IMR-90 (cell line): Measurements from ENCODE around the gene NPSR1. TPM values are rescaled to one million over a fixed set of nuclear protein-coding genes. Genes with fewer than 3 reads are reported as not detected.

Source experiments
- ATAC-seq: fragments of 200-7000 bp; cut with Tn5 transposase; 2 replicates; pipeline ENCODE4 v1.9.1; 2020; ENCODE audit warnings: low read depth, mild to moderate bottlenecking, moderate library complexity
- BruUV-seq: library from RNA; stranded (reverse); fragments of 400-500 nt; replicated peaks from 2 replicates; lab custom pipeline; 2021; lab: Mats Ljungman, UMichigan
- CTCF ChIA-PET: fragments of 300-600 bp; formaldehyde crosslinking; extraction: SDS; loops from one replicate; lab custom pipeline; 2021; ENCODE audit warnings: antibody characterized with exemption; lab: Yijun Ruan, JAX
- POLR2A ChIA-PET: fragments of 300-600 bp; sonication (Branson Sonifier 250); formaldehyde crosslinking; loops from one replicate; lab custom pipeline; 2022; ENCODE audit warnings: antibody characterized with exemption; ENCODE audit not compliant: unreplicated experiment; lab: Charles Lee
- DNase-seq: peaks from one replicate; pipeline ENCODE4 v3.0.0; 2013
- H2AFZ ChIP-seq: replicated peaks from 2 replicates; pipeline ENCODE3; 2013; ENCODE audit warnings: low read length, mild to moderate bottlenecking; ENCODE audit not compliant: poor library complexity
- H2AK5ac ChIP-seq: 2 replicates; pipeline ENCODE4 v1.6.1; 2013; ENCODE audit warnings: low read depth, low read length, inconsistent platforms
- H2AK9ac ChIP-seq: replicated peaks from 2 replicates; pipeline ENCODE3; 2013; ENCODE audit warnings: mild to moderate bottlenecking, low read depth, low read length, moderate library complexity; ENCODE audit not compliant: poor library complexity
- H2BK120ac ChIP-seq: 2 replicates; pipeline ENCODE4 v1.6.1; 2013; ENCODE audit warnings: low read depth, low read length, inconsistent platforms
- H2BK15ac ChIP-seq: 3 replicates; pipeline ENCODE4 v1.6.1; 2013; ENCODE audit warnings: low read depth, low read length, inconsistent platforms
- H2BK20ac ChIP-seq: 2 replicates; pipeline ENCODE4 v1.6.1; 2013; ENCODE audit warnings: low read depth, mild to moderate bottlenecking, inconsistent platforms, low read length, moderate library complexity
- H2BK5ac ChIP-seq: 2 replicates; pipeline ENCODE4 v1.6.1; 2013; ENCODE audit warnings: mild to moderate bottlenecking, low read depth, low read length, inconsistent platforms; ENCODE audit not compliant: poor library complexity, severe bottlenecking
- H3K14ac ChIP-seq: replicated peaks from 2 replicates; pipeline ENCODE4 v1.6.1; 2013; ENCODE audit warnings: low read depth, low read length, inconsistent platforms
- H3K18ac ChIP-seq: 2 replicates; pipeline ENCODE4 v1.6.1; 2013; ENCODE audit warnings: low read depth, low read length, control low read depth
- H3K23ac ChIP-seq: 2 replicates; pipeline ENCODE4 v1.6.1; 2013; ENCODE audit warnings: low read depth, low read length, inconsistent platforms
- H3K27ac ChIP-seq: 2 replicates; pipeline ENCODE4 v1.5.1; 2013; ENCODE audit warnings: mild to moderate bottlenecking, control low read depth, low read length; ENCODE audit not compliant: insufficient read depth
- H3K27me3 ChIP-seq: 2 replicates; pipeline ENCODE4 v1.6.1; 2013; ENCODE audit warnings: low read length; ENCODE audit not compliant: control insufficient read depth, insufficient read depth
- H3K36me3 ChIP-seq: 2 replicates; pipeline ENCODE4 v1.6.1; 2013; ENCODE audit warnings: low read length, mixed read lengths; ENCODE audit not compliant: control insufficient read depth, insufficient read depth
- H3K4ac ChIP-seq: 2 replicates; pipeline ENCODE4 v1.6.1; 2013; ENCODE audit warnings: low read depth, low read length, inconsistent platforms
- H3K4me1 ChIP-seq: 2 replicates; pipeline ENCODE4 v1.6.1; 2013; ENCODE audit warnings: low read length, mixed read lengths; ENCODE audit not compliant: control insufficient read depth, insufficient read depth
- H3K4me2 ChIP-seq: 2 replicates; pipeline ENCODE4 v1.6.1; 2013; ENCODE audit warnings: low read depth, mild to moderate bottlenecking, control low read depth, low read length, moderate library complexity
- H3K4me3 ChIP-seq: 2 replicates; pipeline ENCODE4 v1.5.1; 2013; ENCODE audit warnings: low read depth, mild to moderate bottlenecking, control low read depth, low read length, moderate library complexity; ENCODE audit not compliant: insufficient read depth
- H3K56ac ChIP-seq: 2 replicates; pipeline ENCODE4 v1.6.1; 2013; ENCODE audit warnings: low read length, inconsistent platforms; ENCODE audit not compliant: insufficient read depth; ENCODE audit errors: extremely low read depth
- H3K79me1 ChIP-seq, 2 experiments: 2 replicates each; pipeline ENCODE4 v1.6.1; 2013; ENCODE audit warnings: low read length in 2 of 2, inconsistent platforms in 1 of 2, low read depth in 1 of 2
- H3K9ac ChIP-seq: 2 replicates; pipeline ENCODE4 v1.6.1; 2013; ENCODE audit warnings: low read depth, low read length, control low read depth
- H3K9me1 ChIP-seq: 2 replicates; pipeline ENCODE4 v1.6.1; 2013; ENCODE audit warnings: low read length, inconsistent platforms; ENCODE audit not compliant: insufficient read depth
- H3K9me3 ChIP-seq: 2 replicates; pipeline ENCODE4 v1.6.1; 2013; ENCODE audit warnings: low read length; ENCODE audit not compliant: control insufficient read depth, insufficient read depth
- H4K20me1 ChIP-seq: 2 replicates; pipeline ENCODE4 v1.6.1; 2013; ENCODE audit warnings: low read length, inconsistent platforms; ENCODE audit not compliant: insufficient read depth
- H4K5ac ChIP-seq: 2 replicates; pipeline ENCODE4 v1.6.1; 2013; ENCODE audit warnings: mild to moderate bottlenecking, low read depth, low read length, control low read depth
- H4K8ac ChIP-seq, 2 experiments: 2 replicates each; pipeline ENCODE4 v1.6.1; 2013; ENCODE audit warnings: low read depth in 2 of 2, low read length in 2 of 2, control low read depth in 1 of 2, inconsistent platforms in 1 of 2
- H4K91ac ChIP-seq: 2 replicates; pipeline ENCODE4 v1.6.1; 2013; ENCODE audit warnings: low read depth, low read length, inconsistent platforms; ENCODE audit not compliant: insufficient read depth
- CEBPB ChIP-seq: IDR thresholded peaks from 2 replicates; pipeline ENCODE4 v1.6.1; 2012; ENCODE audit warnings: low read depth, low read length, improper control_type of control experiment
- CHD1 ChIP-seq: IDR thresholded peaks from 2 replicates; pipeline ENCODE4 v1.6.1; 2012; ENCODE audit warnings: low read depth, low read length, improper control_type of control experiment
- FOS ChIP-seq: fragments of 150-350 bp; IDR thresholded peaks from 2 replicates; pipeline ENCODE4 v1.6.1; 2016; ENCODE audit warnings: low read depth, low read length
- NFE2L2 ChIP-seq: fragments of 150-350 bp; IDR thresholded peaks from 2 replicates; pipeline ENCODE4 v1.6.1; 2016; ENCODE audit warnings: low read depth, mild to moderate bottlenecking, low read length
- RAD21 ChIP-seq: IDR thresholded peaks from 2 replicates; pipeline ENCODE4 v1.6.1; 2012; ENCODE audit warnings: low read length, improper control_type of control experiment
- RFX5 ChIP-seq: IDR thresholded peaks from 2 replicates; pipeline ENCODE4 v1.8.0; 2012; ENCODE audit warnings: low read depth, mild to moderate bottlenecking, low read length, moderate library complexity
- WGBS, 2 experiments: methylation state at CpG; one replicate each; pipeline versions ENCODE4 v1.1.5 to v1.1.7; 2013; ENCODE audit warnings: missing lambda C conversion rate in 2 of 2; ENCODE audit not compliant: insufficient read length in 1 of 2; ENCODE audit errors: extremely low coverage in 2 of 2; 5-methylcytosine and 5-hydroxymethylcytosine counted together
- dilution Hi-C: fragments of 300-500 bp; cut with HindIII; formaldehyde crosslinking; loops from one replicate; pipeline ENCODE4 v1.14.3; 2018; ENCODE audit warnings: low sequenced_read_pairs; ENCODE audit not compliant: unreplicated experiment
- in situ Hi-C: fragments of 300-500 bp; cut with MboI; formaldehyde crosslinking; loops from 3 replicates; pipeline ENCODE4 v1.14.3; 2019; ENCODE audit warnings: low sequenced_read_pairs, inconsistent platforms, mixed read lengths
- intact Hi-C: fragments of 100-400 bp; cut with micrococcal nuclease; formaldehyde crosslinking; loops from 2 replicates; pipeline ENCODE4 v1.10.0; 2022
- polyA plus RNA-seq, 3 experiments: library from polyadenylated mRNA; depleted of rRNA; stranded (reverse); fragments of >200 nt; gene quantifications; 2 replicates each; pipeline ENCODE4 v1.2.3, GENCODE V29; 2012; ENCODE audit warnings: low replicate concordance in 1 of 3
- total RNA-seq: library from RNA; depleted of rRNA; stranded (reverse); fragments of >200 nt; gene quantifications from 2 replicates; pipeline ENCODE4 v1.2.3, GENCODE V29; 2012
- TF ChIP-seq, protein P1 (sequence below): fragments of 150-350 bp; IDR thresholded peaks from 2 replicates; pipeline ENCODE4 v1.6.1; 2016; ENCODE audit warnings: low read depth, mild to moderate bottlenecking, low read length, moderate library complexity, borderline replicate concordance
- TF ChIP-seq, protein P2 (sequence below): conservative IDR thresholded peaks from 2 replicates; pipeline ENCODE4 v1.5.1; 2012; ENCODE audit warnings: mild to moderate bottlenecking, low read depth, low read length, improper control_type of control experiment
- TF ChIP-seq, protein P3 (sequence below): fragments of 150-350 bp; IDR thresholded peaks from 2 replicates; pipeline ENCODE4 v1.6.1; 2017; ENCODE audit warnings: mild to moderate bottlenecking, antibody characterized with exemption, low read length, low read depth

Gene NPSR1
- total and polyA plus RNA-seq, 2 of the 4 experiments (the other 2 are of a cell fraction): not detected

DNA sequence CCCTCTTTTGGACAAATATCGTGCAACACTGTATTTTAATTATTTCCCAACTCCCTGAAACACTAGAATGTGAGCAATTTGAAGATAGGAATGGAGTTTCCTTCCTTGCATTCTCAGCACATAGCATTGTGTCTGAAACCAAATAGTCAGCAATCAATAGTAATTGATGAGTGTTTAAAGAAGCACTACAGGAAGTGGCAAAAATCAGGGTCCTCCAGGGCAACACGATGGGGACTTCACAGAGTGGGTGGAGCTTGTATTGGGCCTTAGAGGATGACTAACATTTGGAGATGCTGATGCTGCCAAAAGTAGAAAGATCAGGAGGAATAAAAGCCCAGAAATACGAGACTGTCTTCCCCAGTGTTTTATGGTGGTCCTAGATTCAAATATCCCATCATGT is 94.9 kb downstream of the NPSR1 start (continued):
- TF ChIP-seq, protein P1, sequence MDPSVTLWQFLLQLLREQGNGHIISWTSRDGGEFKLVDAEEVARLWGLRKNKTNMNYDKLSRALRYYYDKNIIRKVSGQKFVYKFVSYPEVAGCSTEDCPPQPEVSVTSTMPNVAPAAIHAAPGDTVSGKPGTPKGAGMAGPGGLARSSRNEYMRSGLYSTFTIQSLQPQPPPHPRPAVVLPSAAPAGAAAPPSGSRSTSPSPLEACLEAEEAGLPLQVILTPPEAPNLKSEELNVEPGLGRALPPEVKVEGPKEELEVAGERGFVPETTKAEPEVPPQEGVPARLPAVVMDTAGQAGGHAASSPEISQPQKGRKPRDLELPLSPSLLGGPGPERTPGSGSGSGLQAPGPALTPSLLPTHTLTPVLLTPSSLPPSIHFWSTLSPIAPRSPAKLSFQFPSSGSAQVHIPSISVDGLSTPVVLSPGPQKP: no peak

DNA sequence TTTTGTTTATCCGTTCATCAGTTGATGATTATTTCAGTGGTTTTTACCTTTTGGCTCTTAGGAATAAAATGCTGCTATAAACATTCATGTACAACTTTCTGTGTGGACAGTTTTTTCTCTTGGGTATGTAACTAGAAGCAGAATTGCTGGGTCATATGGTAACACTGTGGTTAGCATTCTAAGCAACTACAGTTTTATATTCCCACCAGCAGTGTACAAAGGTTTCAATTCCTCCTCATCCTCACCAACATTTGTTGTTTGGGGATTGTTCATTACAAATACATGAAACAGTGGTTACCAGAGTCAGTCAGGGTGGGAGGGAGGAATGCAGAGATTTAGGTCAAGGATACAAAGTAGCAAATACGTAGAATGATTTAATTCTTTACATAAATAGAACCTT is 97.0 kb downstream of the NPSR1 start:
- Histone ChIP-seq H4K5ac (no peak overlapping the region), H3K56ac (no peak overlapping the region), H3K4me2 (no peak overlapping the region), H4K20me1 (no peaks in the 10 kb centered on the region), H3K4me3 (no peak overlapping the region), H2AK9ac (no peak overlapping the region), H2AFZ (no peak overlapping the region), H2BK120ac (no peak overlapping the region), H2BK15ac (no peak overlapping the region), H3K36me3 (no peaks in the 10 kb centered on the region), H3K9me3 (no peaks in the 10 kb centered on the region), H3K18ac (no peak overlapping the region), H3K9me1 (no peaks in the 10 kb centered on the region), H2BK20ac (no peak overlapping the region), H3K23ac (no peak overlapping the region), H3K27me3 (no peaks in the 10 kb centered on the region), H3K4me1 (no peaks in the 10 kb centered on the region), H4K8ac (no peak overlapping the region), H3K14ac (no peak overlapping the region), H3K4ac (no peak overlapping the region), H2AK5ac (no peak overlapping the region), H3K9ac (no peak overlapping the region), H3K27ac (no peak overlapping the region), H3K79me1 (no peaks in the 10 kb centered on the region), H2BK5ac (no peak overlapping the region), H4K91ac (no peak overlapping the region)
- in situ Hi-C loops: no loop called here
- ChIA-PET POLR2A (no interaction called here), CTCF (no interaction called here)
- TF ChIP-seq RFX5 (no peak), CEBPB (no peak), RAD21 (no peak), FOS (no peak), NFE2L2 (no peak), CHD1 (no peak)
- TF ChIP-seq, protein P2, sequence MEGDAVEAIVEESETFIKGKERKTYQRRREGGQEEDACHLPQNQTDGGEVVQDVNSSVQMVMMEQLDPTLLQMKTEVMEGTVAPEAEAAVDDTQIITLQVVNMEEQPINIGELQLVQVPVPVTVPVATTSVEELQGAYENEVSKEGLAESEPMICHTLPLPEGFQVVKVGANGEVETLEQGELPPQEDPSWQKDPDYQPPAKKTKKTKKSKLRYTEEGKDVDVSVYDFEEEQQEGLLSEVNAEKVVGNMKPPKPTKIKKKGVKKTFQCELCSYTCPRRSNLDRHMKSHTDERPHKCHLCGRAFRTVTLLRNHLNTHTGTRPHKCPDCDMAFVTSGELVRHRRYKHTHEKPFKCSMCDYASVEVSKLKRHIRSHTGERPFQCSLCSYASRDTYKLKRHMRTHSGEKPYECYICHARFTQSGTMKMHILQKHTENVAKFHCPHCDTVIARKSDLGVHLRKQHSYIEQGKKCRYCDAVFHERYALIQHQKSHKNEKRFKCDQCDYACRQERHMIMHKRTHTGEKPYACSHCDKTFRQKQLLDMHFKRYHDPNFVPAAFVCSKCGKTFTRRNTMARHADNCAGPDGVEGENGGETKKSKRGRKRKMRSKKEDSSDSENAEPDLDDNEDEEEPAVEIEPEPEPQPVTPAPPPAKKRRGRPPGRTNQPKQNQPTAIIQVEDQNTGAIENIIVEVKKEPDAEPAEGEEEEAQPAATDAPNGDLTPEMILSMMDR: no peak
- TF ChIP-seq, protein P1: no peak
- TF ChIP-seq, protein P3, sequence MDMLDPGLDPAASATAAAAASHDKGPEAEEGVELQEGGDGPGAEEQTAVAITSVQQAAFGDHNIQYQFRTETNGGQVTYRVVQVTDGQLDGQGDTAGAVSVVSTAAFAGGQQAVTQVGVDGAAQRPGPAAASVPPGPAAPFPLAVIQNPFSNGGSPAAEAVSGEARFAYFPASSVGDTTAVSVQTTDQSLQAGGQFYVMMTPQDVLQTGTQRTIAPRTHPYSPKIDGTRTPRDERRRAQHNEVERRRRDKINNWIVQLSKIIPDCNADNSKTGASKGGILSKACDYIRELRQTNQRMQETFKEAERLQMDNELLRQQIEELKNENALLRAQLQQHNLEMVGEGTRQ: no peak
- no CpG with 5 or more reads among the region's 2 CpGs for WGBS, 2 experiments
- intact Hi-C loops: loop anchor here (5.0 kb wide), 1 partner anchor 282 kb away; the partner anchor contains the start of gene DPY19L1
- dilution Hi-C loops: no loop called here
- BruUV-seq: no TSS peak
- ATAC-seq (no peak), DNase-seq (no peak)
